Measurements from ENCODE around the gene NHSL2.

The NHSL2 gene

DNA sequence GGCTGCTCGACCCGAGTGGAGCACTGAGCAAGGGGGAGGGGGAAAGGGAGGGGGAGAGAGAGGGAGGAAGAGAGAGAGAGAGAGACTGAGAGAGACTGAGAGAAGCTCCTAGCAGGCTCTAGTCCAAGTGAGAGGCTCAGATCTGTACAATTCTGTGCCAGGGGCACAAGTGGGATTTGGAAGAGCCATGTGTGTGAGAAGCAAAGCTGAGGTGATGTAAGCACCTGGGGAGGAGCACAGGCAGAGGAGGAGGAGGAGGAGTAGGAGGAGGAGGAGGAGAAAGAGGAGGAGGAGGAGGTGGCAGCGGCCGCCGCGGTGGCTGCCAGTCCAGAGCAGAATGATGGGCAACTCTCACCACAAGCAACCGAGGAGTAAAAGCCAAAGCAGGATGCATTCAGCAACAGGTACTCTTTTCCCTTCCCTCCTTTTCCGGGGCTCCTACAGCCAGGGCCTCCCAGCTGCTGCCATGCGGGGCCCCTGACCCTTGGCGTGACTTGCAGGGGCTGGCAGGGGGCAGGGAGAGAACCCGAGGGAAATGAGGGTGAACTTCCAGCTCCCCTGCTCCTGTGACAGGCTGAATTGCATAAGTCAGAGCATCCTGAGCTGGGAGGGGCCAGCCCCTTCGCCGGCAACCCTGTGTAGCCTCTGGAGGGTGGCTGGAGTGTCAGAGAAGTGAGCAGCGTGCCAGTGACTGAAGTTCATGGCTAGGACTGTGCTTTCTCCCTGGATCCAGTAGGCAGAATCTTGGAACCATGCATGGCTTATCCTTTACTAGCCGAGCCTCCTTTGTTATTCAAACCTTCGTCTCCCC, 158.9 kb downstream of the NHSL2 start:
- DNase-seq (ENCODE audit: low read depth in 2 of 2) = no peak

DNA sequence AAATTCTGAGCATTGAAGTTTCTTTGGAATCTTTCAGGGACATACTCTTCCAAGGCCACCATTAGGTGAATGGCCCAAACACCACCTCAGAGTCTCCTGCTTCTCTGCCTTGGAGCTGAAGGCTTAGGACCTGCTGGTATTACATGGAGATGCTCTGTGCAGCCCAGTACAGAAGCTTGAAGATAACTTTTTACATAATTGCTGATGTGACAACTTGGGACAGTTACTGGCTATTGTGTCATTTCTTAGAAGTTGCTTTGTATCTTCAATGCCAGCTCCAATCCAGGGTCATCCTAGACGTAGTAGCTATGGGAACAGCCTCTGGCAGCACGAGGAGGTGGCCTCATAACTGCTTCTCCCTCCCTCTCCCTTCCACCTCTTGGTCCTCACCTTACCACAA, 160.6 kb downstream of the NHSL2 start:
- DNase-seq (ENCODE audit: low read depth in 2 of 2) = no peak

DNA sequence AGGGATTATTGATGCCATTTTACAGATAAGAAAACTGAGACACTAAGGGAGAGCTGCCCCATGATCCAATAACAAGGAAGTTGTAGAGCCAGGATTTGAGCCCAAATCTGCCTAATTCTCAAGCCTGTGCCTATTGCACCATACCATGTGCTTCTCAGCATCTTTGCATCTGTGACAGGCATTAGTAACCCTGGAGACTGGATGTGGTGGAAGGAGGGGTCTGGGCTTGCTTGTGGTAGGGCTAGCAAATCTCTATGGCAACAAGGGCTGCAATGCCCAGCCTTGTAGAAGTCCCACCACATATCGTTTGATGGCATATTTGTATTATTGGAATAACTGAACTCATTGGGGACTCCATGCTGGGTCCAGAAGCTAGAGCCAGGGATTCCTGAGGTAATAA, 163.0 kb downstream of the NHSL2 start:
- DNase-seq (ENCODE audit: low read depth in 2 of 2) = no peak

DNA sequence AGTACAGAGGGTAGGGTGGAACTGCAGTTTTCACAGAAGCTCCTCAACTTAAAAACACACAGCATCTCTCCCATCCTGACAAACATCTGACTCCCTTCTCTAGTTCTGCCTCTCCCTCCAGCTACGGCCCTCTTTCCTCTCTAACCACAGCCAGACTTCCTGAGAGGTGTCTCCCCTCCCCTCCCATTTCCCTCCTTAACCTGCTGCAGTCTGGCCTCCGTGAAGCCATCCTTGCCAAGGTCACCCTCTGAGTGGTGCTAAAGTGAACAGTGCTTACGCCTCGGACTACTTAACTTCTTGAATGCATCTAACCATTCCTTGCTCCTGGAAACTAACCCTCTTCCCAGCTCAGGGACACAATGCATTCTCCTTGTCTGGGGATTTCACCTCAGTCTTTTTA, 167.8 kb downstream of the NHSL2 start:
- no peak for DNase-seq (ENCODE audit: low read depth in 2 of 2)

DNA sequence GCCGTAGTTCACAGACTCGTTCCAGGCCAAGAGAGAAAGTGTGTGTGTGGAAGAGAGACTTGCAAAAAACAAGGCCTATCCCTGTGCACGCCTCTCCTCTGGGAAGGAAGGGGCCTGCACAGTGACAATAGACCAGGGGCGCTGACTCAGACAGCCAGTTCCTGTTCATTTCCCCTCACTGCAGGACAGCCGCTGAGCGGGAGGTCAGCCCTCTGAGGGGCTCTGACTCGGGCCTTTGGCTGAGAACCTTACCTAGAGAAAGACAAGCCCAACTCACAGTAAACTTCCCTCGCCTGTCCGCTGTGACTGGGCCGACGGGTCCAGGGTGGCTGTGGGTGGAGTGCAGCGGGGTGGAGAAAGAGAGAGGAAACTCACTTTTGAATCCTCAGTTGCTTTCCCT, 169.0 kb downstream of the NHSL2 start:
- DNase-seq (ENCODE audit: low read depth in 2 of 2) = no peak

DNA sequence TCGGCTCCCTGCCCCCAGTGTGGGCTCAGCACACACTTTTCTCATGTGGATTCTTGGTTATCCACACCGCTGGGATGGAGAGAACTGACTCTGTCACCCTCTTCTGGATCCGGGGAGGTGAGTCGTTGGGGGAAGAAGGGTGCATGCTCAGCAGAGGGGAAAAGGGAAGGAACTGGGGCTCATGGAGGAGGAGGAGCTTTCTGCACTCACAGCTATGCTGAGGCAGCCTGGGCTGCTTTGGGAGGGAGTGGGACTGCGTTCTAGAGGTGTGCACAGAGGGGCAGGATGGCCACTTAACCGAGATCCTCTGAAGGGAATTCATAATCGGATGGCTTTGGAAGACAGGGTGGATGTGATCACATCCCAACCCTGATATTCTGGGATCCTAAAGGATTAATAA, 169.5 kb downstream of the NHSL2 start:
- no peak for DNase-seq (ENCODE audit: low read depth in 2 of 2)

DNA sequence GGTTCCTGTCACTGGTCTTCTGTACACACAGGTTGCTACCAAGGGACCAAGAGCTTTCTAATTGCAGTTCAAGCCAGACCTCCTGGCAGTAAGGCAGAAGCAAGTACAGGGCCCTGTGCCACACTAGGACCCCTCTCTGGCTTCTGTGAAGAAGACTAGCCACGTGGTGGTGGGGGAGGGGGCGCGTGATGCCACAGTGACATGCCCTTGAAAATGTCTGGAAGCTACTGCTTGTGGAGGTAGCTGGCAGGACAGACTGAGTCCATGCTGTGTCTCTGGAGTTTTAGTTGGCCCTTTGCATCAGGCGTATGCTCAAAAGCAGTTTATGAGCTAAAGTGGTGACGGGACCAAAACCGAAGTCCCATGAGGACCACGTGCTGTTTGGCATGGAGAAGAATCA, 170.2 kb downstream of the NHSL2 start:
- DNase-seq (ENCODE audit: low read depth in 2 of 2) = no peak

DNA sequence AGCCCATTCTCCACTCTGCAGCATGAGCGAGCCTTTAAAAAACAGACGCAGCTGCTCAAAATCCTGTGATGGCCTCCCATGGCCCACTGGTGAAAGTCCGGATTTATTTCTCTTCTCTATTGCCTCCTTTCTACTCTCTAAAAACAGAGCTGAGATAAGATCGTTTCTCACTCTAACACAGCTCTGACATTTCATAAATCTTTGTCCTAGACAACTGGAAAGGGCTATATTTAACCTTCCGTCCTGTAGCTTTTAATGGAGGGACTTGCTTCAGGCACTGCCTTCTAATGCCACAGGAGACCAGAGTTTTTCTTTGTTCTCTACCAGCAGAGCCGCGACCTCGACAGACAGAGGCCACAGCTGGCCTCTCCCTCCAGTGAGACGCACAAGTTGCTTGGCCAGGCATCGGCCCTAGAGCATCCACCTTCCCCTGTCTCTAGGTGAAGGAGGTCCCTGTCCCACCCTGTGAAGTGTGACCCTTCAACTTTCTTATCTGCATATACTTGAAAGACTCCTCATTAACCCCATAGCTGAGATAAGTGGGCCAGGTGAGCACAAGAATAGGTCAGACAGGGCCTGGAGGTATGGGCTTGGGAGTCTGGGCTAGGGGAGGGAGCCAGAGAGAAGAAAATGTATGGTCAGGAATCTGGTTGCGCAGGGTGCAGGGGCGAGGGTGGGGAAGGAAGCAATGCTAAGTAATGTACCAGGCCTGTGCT, 171.1 kb downstream of the NHSL2 start:
- no peak for DNase-seq (ENCODE audit: low read depth in 2 of 2)

DNA sequence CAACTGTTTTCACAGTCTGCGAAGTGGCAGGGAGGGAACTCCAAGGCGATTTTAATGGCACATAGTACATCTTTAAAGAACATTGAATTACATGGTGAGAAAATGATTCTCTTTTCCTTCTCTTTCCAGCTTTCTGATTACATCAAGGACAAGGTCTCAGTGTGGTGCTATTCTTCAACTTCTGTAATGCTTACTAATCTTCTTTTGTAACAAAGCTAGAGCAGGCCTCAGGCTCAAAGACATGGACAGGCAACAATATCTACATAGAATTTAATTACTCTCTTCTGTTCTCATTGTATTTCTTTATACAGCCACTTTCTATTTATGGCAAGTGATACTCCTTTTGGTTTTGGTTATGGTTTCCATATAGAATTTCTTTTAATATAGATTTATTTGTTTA, 172.6 kb downstream of the NHSL2 start:
- DNase-seq (ENCODE audit: low read depth in 2 of 2) = no peak

DNA sequence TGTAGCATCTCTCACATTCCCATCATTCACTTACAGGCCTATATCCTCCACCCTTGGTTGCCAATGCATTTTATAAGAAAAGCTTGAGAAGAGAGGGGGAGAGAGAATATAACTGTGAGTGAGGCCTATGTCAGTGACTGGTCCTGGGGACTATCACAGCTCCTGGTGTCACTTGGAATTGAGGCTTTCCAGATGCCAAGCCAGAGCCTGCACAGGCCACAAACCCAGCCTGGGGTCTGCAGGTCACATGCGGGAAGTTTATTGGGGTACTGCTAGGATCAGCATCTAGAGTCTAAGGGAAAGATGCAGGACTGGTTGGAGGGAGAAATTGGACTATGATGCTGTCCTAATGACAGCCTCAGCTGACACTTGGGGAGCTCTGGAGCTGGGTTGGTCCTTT, 173.5 kb downstream of the NHSL2 start:
- DNase-seq (ENCODE audit: low read depth in 2 of 2) = no peak

DNA sequence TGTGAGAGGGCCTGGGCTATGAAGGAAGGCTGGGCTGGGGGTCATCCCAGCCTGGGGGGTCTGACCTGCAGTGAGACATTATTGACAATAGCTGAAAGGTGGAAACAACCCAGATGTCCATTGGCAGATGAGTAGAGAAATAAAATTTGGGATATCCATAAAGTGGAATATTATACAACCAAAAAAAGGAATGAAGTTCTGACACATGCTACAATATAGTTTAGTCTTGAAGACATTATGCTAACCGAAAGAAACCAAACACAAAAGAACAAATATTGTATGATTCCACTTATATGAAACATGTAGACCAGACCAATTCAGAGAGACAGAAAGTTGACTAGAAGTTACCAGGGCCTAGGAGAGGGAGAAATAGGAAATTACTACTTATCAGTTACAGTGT, 176.3 kb downstream of the NHSL2 start:
- DNase-seq (ENCODE audit: low read depth in 2 of 2) = no peak

DNA sequence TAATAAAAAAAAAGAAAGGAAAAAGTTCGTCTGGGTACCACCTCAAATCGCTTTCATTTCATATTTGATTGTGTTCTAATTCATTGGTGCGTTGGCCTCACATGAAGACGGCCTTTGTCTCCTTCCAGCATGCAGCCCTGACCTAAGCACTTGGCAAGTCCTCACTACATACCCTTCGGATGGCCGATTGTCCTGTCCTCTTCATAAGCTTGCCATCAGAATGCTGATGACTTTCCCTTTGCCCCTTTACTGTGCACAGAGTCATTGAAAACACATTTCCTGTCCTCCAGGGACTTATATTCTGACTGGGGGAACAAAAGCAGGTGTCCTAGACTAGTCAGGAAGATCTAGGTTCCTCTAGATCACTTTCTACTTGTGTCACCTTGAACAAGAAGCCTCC, 178.1 kb downstream of the NHSL2 start:
- no peak for DNase-seq (ENCODE audit: low read depth in 2 of 2)

DNA sequence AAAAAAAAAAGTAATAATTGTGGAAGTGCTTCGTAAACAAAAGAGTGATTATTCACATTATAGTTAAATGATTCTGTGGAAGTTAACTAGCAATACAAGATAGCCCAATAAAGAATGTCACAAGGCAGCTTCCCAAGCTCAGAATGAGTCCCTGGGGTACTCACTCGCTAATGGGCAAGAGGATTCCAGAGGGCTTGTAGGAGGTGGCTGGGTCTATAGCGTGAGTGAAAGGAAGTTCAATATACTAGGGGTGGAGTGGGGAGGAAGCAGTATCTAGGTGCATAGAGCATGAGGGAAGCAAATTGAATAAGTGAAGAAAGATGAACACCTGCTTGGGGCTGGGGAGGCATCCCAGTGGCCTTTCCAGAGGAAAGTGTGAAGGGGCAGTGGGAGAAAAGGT, 178.6 kb downstream of the NHSL2 start:
- no peak for DNase-seq (ENCODE audit: low read depth in 2 of 2)

DNA sequence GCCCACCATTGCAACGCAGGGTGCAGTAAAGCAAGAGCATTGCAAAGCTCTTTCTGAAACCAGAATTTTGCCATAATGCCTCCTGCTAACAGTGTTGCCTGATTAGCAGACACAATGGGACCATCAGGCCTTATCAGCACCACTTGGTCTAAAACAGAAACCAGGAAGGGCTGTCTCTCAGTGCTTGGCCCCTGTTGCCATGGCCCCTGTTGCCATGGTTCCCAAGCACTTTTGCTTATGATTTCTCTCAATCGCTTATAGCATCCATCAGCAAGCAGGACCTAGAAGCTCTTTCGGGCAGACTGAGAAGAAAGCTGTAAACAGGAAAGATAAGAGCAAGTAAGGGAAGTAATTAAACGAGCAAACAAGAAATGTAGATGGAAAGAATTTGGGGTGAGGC, 184.2 kb downstream of the NHSL2 start:
- peak; percentile 12 to 21 for DNase-seq (ENCODE audit: low read depth in 2 of 2)

DNA sequence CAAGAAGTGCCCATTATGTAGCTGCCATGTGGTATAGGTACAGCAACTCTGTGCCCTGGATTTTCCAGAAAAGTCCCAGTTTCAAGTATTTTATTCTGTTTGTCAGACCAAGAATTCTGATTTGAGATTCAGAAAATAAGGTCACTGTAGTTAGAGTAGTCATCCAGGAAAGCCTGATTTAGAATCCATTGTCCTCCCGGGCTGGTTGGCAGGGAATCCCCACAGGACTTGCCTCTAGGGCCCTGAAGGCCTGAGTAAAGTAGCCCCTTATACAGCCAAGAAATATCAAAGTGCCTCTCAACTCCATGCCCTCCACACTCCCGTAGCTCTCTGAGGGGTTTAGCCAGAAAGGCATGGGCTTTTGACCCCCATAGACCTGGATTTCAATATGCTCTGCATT, 184.7 kb downstream of the NHSL2 start:
- DNase-seq (ENCODE audit: low read depth in 2 of 2) = no peak

DNA sequence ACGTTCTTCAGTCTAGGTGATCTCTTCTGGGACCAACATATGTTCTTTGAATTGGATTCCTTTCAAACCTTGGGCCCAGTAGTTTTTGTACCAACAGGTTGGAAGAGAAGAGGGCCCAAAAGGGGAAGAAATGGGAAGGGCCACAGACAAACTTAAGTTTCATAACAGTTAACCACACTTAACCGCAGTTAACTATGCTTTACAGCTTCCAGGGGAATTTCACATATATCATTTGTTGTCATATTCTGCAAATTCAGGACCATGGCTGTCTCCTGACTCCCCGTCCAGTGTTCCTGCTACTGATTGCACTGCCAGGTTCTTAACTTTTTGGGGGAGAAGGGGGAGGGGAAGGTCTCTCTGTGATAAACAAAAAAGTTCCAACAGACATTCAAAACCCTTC, 186.5 kb downstream of the NHSL2 start:
- DNase-seq (ENCODE audit: low read depth in 2 of 2) = no peak

DNA sequence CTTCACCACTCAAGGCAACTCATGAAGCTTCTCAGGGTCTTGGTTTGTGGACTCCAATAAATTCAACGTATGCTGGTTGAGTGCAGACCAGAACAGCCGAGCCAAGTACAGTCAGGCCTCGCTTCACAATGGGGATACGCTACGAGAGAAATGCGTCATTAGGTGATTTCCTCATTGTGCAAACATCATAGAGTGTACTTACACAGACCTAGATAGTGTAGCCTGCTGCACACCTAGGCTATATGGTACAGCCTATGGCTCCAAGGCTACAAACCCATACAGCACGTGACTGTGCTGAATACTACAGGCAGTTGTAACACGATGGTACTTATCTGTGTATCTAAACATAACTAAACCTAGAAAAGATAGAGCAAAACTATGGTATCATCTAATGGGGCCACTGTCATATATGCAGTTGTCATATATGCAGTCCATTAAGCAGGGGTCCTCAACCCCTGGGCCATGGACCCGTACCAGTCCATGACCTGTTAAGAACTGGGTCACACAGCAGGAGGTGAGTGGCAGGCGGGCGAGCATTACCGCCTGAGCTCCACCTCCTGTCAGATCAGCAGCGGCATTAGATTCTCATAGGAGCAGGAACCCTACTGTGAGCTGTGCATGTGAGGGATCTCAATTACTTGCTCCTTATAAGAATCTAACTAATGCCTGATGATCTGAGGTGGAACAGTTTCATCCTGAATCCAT, 189.6 kb downstream of the NHSL2 start:
- DNase-seq (ENCODE audit: low read depth in 2 of 2) = no peak

DNA sequence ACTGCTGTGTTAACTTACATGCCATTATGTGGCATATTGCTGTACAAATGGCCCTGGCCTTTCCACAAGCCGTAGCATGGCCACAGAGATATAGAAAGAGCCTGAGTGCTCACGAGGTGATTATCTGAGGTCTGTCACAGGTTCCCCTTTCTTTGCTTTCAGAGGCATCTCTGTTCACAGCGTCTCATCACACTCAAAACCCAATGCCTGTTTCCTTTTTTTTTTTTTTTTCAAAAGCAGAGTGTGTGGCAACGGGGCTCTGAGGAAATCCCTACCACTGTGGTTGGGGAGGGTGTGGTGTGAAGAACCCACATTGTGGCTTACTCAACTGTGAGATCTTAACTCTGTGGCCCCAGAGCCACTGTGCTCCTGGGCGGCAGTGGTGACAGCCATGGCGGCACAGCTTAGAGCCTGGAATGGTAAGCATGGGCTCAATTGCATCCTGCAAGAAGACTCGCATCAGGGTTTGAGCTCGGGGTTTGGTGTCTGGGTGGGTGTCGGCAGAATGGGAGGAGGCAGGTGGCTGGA, 190.2 kb downstream of the NHSL2 start:
- DNase-seq (ENCODE audit: low read depth in 2 of 2) = peak; percentile 10 to 40

DNA sequence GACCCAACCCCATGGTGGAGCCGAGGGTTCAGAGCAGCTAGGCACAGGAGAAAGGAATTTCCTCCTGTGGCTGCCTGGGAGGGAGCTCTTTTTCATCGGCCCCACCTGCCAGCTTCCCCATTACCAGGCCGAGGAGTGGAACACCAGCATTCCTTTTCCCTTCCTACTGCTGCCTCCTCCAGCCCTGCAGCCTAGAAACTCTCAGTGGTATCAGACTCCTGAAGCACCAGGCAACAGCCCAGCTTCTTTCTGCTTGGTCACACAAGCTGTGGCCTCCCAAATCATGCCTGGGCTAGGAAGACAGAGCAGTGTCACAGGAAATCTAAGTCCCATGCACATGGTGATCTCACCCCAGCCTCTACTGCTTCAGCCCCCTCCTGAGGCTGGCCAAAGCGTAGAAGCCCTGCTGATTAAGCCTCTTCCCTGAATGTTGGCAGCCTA, 191.0 kb downstream of the NHSL2 start:
- no peak for DNase-seq (ENCODE audit: low read depth in 2 of 2)

DNA sequence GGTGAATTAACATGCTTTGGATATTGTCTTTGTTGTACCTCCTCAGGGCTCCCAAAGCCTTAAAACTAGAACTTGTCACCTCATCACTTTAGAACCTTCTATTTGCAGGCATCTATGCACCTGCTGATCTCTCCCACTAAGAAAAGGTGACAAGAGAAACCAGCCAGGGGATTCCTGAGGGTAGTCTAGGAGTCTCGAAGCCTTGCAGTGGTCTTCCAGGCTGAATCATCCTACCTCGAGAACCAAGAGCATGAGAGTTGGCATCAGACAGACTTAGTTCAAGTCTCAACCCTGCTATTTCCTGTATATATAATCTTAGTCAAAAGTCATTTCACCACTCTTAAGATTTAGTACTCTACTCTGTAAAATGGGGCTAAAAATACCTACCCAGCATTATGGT, 191.5 kb downstream of the NHSL2 start:
- DNase-seq (ENCODE audit: low read depth in 2 of 2) = no peak

DNA sequence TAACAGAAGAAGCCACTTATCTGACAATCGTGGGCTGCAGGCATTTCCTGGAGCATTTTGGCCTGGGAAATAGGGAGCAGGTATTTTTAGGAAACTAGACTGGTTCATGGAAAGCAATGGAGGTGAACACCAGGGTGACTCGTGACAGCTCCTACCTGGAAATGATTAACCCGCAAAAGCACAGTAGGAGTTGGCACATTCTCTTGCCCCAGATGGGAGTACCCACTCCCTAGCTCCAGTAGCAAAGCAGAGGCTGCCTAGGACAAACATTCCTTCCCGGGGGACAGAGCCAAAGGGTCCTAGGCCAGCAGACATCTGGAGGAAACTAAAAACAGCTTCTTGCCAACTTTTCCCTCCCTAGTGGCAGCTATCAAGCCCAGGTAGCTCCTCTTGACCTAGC, 192.1 kb downstream of the NHSL2 start:
- DNase-seq (ENCODE audit: low read depth in 2 of 2) = no peak

DNA sequence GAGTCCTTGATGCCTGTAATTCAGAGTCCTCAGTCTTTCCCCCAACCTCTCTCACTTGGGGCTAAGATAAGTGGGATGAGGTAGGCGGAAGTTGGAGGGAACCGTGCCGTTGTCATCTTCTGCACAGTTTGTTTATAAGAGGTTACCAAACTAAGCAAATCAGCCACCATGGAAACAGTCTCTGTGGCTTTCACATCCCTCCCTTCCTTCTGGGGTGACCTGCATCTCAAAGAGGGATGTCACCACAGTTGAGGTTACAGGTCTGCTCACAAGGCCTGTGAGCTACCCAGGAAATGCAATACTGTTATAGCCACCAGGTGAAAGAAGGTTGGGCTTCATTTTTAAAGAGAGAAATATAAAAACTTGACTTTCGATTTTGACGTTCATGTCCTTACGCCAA, 194.8 kb downstream of the NHSL2 start:
- DNase-seq (ENCODE audit: low read depth in 2 of 2) = no peak

DNA sequence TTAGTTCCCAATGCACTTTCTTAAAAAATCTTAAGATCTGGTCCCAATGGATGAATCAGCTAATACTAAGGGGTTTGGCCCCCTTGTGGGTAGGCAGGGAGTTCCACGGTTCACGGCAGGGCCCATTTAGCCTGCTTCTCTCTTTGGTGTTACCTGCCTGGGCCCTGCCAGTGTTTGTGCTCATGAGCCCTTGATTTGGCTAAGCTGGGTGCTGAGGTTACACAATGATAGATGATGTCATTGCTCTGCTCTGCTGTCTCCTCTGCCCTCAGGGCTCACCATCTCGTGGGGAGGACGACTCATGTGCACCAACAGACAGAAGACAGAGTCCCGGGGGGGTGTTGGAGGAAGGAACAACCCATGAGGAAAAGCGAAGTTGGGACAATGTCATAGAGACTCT, 196.7 kb downstream of the NHSL2 start:
- DNase-seq (ENCODE audit: low read depth in 2 of 2) = no peak
